CD14-positive monocyte (primary cell): ENCODE data around the gene ACVR2B. TPM values are rescaled to one million over a fixed set of nuclear protein-coding genes. Genes with fewer than 3 reads are reported as not detected.

Experiments
- DNase-seq, 3 donors: peaks; one replicate each; pipeline ENCODE4 v3.0.0-alpha.2; 2011 to 2022
- H2AFZ ChIP-seq: 2 replicates; pipeline ENCODE4 v1.6.0; 2012; ENCODE audit warnings: mild to moderate bottlenecking, low read depth, low read length, inconsistent platforms; ENCODE audit not compliant: insufficient read depth, poor library complexity, severe bottlenecking
- H3K27ac ChIP-seq, 2 donors: 1 replicate in 1 of 2; 2 replicates in 1 of 2; pipeline ENCODE4 v1.5.1; 2012 to 2013; ENCODE audit warnings: low read length in 2 of 2, control low read depth in 1 of 2, inconsistent platforms in 1 of 2, low read depth in 1 of 2, mild to moderate bottlenecking in 1 of 2
- H3K27me3 ChIP-seq, 2 donors: one replicate each; pipeline versions ENCODE4 v1.6.0 to v1.6.1; 2011 to 2013; ENCODE audit warnings: low read length in 2 of 2; ENCODE audit not compliant: control insufficient read depth in 2 of 2, insufficient read depth in 2 of 2
- H3K36me3 ChIP-seq, 2 donors: replicated peaks in 1 of 2; 1 replicate in 1 of 2; 2 replicates in 1 of 2; pipeline versions ENCODE4 v1.5.1 to v1.6.1; 2012 to 2013; ENCODE audit warnings: low read length in 2 of 2, control low read depth in 1 of 2, inconsistent platforms in 1 of 2, mild to moderate bottlenecking in 1 of 2; ENCODE audit not compliant: insufficient read depth in 2 of 2, control insufficient read depth in 1 of 2
- H3K4me1 ChIP-seq, 2 donors: 1 replicate in 1 of 2; 2 replicates in 1 of 2; pipeline versions ENCODE4 v1.5.1 to v1.6.1; 2012 to 2013; ENCODE audit warnings: low read length in 2 of 2, control low read depth in 1 of 2, inconsistent platforms in 1 of 2, mild to moderate bottlenecking in 1 of 2, moderate library complexity in 1 of 2; ENCODE audit not compliant: insufficient read depth in 2 of 2, control insufficient read depth in 1 of 2
- H3K4me2 ChIP-seq: replicated peaks from 2 replicates; pipeline ENCODE3; 2012; ENCODE audit warnings: low read length, moderate library complexity, mild to moderate bottlenecking; ENCODE audit not compliant: poor library complexity, severe bottlenecking; ENCODE audit errors: extremely low read depth
- H3K4me3 ChIP-seq, 3 experiments: fragments of 200-600 bp in 1 of 3; sonication (generic) in 1 of 3; replicated peaks in 1 of 3; 1 replicate in 2 of 3; 2 replicates in 1 of 3; pipeline ENCODE4 v1.5.1; 2011 to 2013; ENCODE audit warnings: low read length in 3 of 3, mild to moderate bottlenecking in 3 of 3, control low read depth in 2 of 3, low read depth in 2 of 3, inconsistent platforms in 1 of 3, moderate library complexity in 1 of 3
- H3K79me2 ChIP-seq: 2 replicates; pipeline ENCODE4 v1.6.0; 2012; ENCODE audit warnings: mild to moderate bottlenecking, control low read depth, inconsistent platforms, low read length, moderate library complexity; ENCODE audit not compliant: insufficient read depth
- H3K9ac ChIP-seq: 2 replicates; pipeline ENCODE4 v1.6.0; 2017; ENCODE audit warnings: low read length, mild to moderate bottlenecking; ENCODE audit not compliant: insufficient read depth, poor library complexity, severe bottlenecking
- H3K9me3 ChIP-seq, 2 donors: replicated peaks in 1 of 2; 1 replicate in 1 of 2; 2 replicates in 1 of 2; pipeline versions ENCODE4 v1.5.1 to v1.6.1; 2012 to 2013; ENCODE audit warnings: low read length in 2 of 2, control low read depth in 1 of 2; ENCODE audit not compliant: control insufficient read depth in 1 of 2, insufficient read depth in 1 of 2
- H4K20me1 ChIP-seq: 2 replicates; pipeline ENCODE4 v1.6.0; 2012; ENCODE audit warnings: mild to moderate bottlenecking, low read length, control low read depth, moderate library complexity; ENCODE audit not compliant: insufficient read depth
- H3K27ac Mint-ChIP-seq, 7 donors: one replicate each; pipeline ENCODE4 v1.8.0; 2020; ENCODE audit warnings: mild to moderate bottlenecking in 7 of 7, mixed read lengths in 7 of 7, moderate library complexity in 6 of 7, inconsistent platforms in 2 of 7
- H3K27me3 Mint-ChIP-seq, 3 donors: one replicate each; pipeline ENCODE4 v1.8.0; 2021 to 2022; ENCODE audit warnings: low read depth in 3 of 3, mild to moderate bottlenecking in 3 of 3, mixed read lengths in 3 of 3, moderate library complexity in 3 of 3, inconsistent platforms in 1 of 3
- H3K36me3 Mint-ChIP-seq, 2 donors: one replicate each; pipeline ENCODE4 v1.8.0; 2020; ENCODE audit warnings: mixed read lengths in 2 of 2, inconsistent platforms in 1 of 2, mild to moderate bottlenecking in 1 of 2
- H3K4me1 Mint-ChIP-seq: one replicate; pipeline ENCODE4 v1.8.0; 2020; ENCODE audit warnings: mild to moderate bottlenecking, mixed read lengths
- H3K4me3 Mint-ChIP-seq, 2 donors: one replicate each; pipeline ENCODE4 v1.8.0; 2020; ENCODE audit warnings: mild to moderate bottlenecking in 2 of 2, mixed read lengths in 2 of 2, moderate library complexity in 1 of 2
- H3K9me3 Mint-ChIP-seq, 7 donors: one replicate each; pipeline ENCODE4 v1.8.0; 2020 to 2022; ENCODE audit warnings: mixed read lengths in 7 of 7, mild to moderate bottlenecking in 6 of 7, moderate library complexity in 6 of 7, inconsistent platforms in 2 of 7
- CTCF ChIP-seq: fragments of 200-600 bp; IDR thresholded peaks from one replicate; pipeline ENCODE4 v1.8.0; 2022; ENCODE audit warnings: antibody characterized with exemption, mild to moderate bottlenecking
- WGBS: methylation state at CpG from one replicate; pipeline ENCODE4 v1.1.5; 2013; ENCODE audit warnings: missing lambda C conversion rate; ENCODE audit not compliant: insufficient coverage; 5-methylcytosine and 5-hydroxymethylcytosine counted together
- intact Hi-C, 2 donors: fragments of 100-400 bp; cut with micrococcal nuclease; formaldehyde crosslinking; loops; one replicate each; pipeline versions ENCODE4 v1.15.0 to v1.15.1; 2023
- polyA plus RNA-seq, 3 donors: library from polyadenylated mRNA; depleted of rRNA in 1 of 3; unstranded in 2 of 3; stranded (reverse) in 1 of 3; fragments of 300-500 nt in 2 of 3; fragments of >200 nt in 1 of 3; fragmentation: Illumina TruSeq in 2 of 3; gene quantifications; 1 replicate in 2 of 3; 2 replicates in 1 of 3; pipeline ENCODE4 v1.2.3, GENCODE V29; 2012 to 2021

ACVR2B gene
- polyA plus RNA-seq, 3 donors, result 0.15 to 0.41 TPM; not detected in 1

DNA sequence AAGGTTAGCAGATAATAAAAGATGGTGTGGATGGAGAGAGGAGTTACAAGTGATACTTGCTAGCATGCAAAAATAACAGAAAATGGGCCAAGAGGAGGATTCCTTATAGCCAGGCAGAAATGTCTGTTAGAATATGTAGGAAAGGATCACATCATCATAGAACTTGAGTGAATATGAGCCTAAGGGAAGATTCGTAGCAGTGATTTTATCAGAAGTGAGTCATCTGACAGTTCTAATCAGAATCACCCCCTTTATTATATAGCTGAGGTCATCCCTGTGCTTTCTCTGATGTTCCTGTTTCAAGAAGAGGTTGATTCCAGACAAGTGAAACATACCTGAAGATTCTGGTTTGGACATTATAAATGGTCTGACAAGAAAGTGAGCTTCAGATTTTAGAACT lies 65.3 kb downstream of the ACVR2B start:
- no peak for DNase-seq
- Histone ChIP-seq H3K4me1 (no peaks in the 10 kb centered on the region), H3K27me3 (no peaks in the 10 kb centered on the region), H3K27ac (no peak overlapping the region), H4K20me1 (peaks cover 3% of the 10 kb centered on the region), H3K36me3 (peaks cover 22 to 65% of the 10 kb centered on the region in 2 donors), H3K9ac (no peak overlapping the region), H3K9me3 (no peaks in the 10 kb centered on the region), H2AFZ (no peak overlapping the region), H3K4me2 (no peak overlapping the region), H3K79me2 (no peaks in the 10 kb centered on the region), H3K4me3 (no peak overlapping the region)
- no peak for TF ChIP-seq CTCF
- Mint-ChIP-seq H3K4me3 (no peak overlapping the region), H3K9me3 (no peaks in the 10 kb centered on the region), H3K4me1 (peaks cover 4% of the 10 kb centered on the region), H3K27me3 (peaks cover 0 to 2% (median 0%) of the 10 kb centered on the region in 3 donors), H3K27ac (no peak overlapping the region), H3K36me3 (peaks cover 53 to 62% of the 10 kb centered on the region in 2 donors)
- WGBS, result no CpG with 5 or more reads among the region's 1 CpG
- intact Hi-C loops, result no loop called here

GRCh38 chr3:38519651-38520050 lies 66.0 kb downstream of the ACVR2B start:
- no peaks in the 10 kb centered on the region for H3K79me2 ChIP-seq
- 52% methylated on average over 2 of the region's 5 CpGs for WGBS
- H3K36me3 ChIP-seq, result peaks cover 26 to 67% of the 10 kb centered on the region in 2 donors
- Mint-ChIP-seq H3K4me3 (no peak overlapping the region), H3K4me1 (peaks cover 4% of the 10 kb centered on the region), H3K27me3 (peaks cover 0 to 2% (median 0%) of the 10 kb centered on the region in 3 donors), H3K36me3 (peaks cover 56 to 64% of the 10 kb centered on the region in 2 donors), H3K9me3 (no peaks in the 10 kb centered on the region), H3K27ac (no peak overlapping the region)
- H3K9ac ChIP-seq, result no peak overlapping the region
- no peak overlapping the region for H2AFZ ChIP-seq
- H3K4me2 ChIP-seq, result no peak overlapping the region
- no peak for DNase-seq
- intact Hi-C loops, result loop anchor here (5.0 to 10.0 kb wide), 2 partner anchors 475 to 508 kb away; no protein-coding TSS in a partner anchor
- no peaks in the 10 kb centered on the region for H3K9me3 ChIP-seq
- H3K27ac ChIP-seq, result no peak overlapping the region
- H4K20me1 ChIP-seq, result peaks cover 3% of the 10 kb centered on the region
- no peaks in the 10 kb centered on the region for H3K4me1 ChIP-seq
- TF ChIP-seq CTCF, result no peak
- no peaks in the 10 kb centered on the region for H3K27me3 ChIP-seq
- H3K4me3 ChIP-seq, result no peak overlapping the region
